GM10847 (cell line): Measurements from ENCODE around the gene CMTR2.

Experiments
- POLR2A ChIP-seq: IDR thresholded peaks from 2 replicates; pipeline ENCODE4 v1.6.1; 2011; ENCODE audit not compliant: insufficient read length; ENCODE audit errors: extremely low read depth

CMTR2 gene

GRCh38 chr16:71283612-71284011 lies 5.6 kb downstream of the CMTR2 start:
- TF ChIP-seq POLR2A: no peak

DNA sequence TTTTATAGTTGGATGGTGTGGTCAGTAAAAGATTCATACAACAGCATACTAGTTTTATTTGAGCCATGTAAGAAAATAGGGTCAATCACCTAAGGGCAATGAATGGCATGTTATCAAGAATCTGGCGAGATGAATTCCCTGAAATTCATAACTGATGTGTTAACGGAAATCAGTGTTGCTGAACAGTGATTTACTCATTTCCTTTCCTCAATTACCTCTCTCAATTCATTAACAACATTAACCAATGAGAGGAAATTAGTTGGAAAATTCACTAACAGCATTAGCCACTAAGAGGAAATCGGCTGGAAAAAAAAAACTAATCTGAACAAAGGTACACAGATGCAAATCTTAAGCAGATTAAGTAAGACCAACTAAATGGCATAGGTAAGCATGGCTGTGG lies 6.3 kb downstream of the CMTR2 start:
- no peak for TF ChIP-seq POLR2A

- TF ChIP-seq POLR2A: no peak
Observed at GRCh38 chr16:71276589-71277334, 12.4 kb downstream of the CMTR2 start.

GRCh38 chr16:71273384-71273783 lies 15.8 kb downstream of the CMTR2 start:
- no peak for TF ChIP-seq POLR2A

GRCh38 chr16:71264299-71264698 lies 24.9 kb downstream of the CMTR2 start:
- TF ChIP-seq POLR2A: no peak

DNA sequence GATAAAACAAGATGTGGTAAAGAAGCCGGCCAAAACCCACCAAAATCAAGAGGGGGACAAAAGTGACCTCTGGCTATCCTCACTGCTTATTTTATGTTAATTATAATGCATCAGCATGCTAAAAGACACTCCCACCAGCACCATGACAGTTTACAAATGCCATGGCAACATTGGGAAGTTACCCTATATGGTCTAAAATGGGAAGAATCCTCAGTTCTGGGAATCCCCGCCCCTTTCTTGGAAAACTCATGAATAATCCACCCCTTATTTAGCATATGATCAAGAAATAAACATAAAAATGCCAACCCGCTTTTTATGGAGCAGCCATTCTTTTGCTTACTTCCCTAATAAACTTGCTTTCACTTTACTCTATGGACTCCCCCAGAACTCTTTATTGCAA lies 25.6 kb downstream of the CMTR2 start:
- no peak for TF ChIP-seq POLR2A

- no peak for TF ChIP-seq POLR2A
Observed at GRCh38 chr16:71262391-71262790, 26.8 kb downstream of the CMTR2 start.

- TF ChIP-seq POLR2A: no peak
Observed at GRCh38 chr16:71260995-71261394, 28.2 kb downstream of the CMTR2 start.

DNA sequence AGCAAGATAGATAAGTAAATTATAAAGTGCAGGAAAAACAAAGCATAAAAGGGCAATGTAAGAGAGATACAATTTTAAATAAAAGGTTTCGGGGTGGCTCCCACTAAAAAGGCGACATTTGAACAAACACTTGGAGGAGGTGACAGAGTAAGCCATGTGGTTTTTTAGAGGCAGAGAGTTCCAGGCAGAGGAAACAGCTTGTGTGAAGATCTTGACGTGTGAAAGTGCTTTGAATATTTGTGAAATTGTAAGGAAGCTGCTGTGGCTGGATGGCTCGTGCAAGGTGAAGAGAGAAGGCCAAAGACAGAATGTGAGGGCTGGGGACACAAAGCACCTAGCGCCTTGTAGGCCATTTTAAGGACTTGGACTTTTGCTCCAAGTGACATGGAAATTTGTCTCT lies 30.1 kb downstream of the CMTR2 start:
- no peak for TF ChIP-seq POLR2A

- no peak for TF ChIP-seq POLR2A
Observed at GRCh38 chr16:71258372-71258771, 30.8 kb downstream of the CMTR2 start.

- TF ChIP-seq POLR2A: no peak
Observed at GRCh38 chr16:71257768-71258167, 31.4 kb downstream of the CMTR2 start.

DNA sequence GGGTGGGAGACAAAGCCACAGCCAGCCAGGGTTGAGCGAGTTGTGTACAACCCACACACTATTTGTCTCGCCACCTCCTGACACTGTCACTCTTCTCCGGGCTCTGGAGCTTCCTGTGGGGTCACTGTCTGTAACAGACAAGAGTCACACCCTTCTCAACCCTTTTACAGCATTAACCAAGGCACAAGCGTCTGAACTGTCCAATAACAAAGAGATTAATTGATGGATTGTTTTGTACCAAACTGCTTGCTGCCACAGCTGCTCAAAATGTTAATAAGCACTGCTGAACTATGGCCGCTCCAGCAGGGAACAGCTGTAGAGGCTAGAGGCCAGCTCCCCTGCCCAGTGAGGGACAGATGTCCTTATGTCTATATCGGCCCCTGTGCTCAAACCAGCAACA lies 33.5 kb downstream of the CMTR2 start:
- TF ChIP-seq POLR2A: no peak

- no peak for TF ChIP-seq POLR2A
Observed at GRCh38 chr16:71254832-71255525, 34.2 kb downstream of the CMTR2 start.

- TF ChIP-seq POLR2A: no peak
Observed at GRCh38 chr16:71250461-71251235, 38.6 kb downstream of the CMTR2 start.

DNA sequence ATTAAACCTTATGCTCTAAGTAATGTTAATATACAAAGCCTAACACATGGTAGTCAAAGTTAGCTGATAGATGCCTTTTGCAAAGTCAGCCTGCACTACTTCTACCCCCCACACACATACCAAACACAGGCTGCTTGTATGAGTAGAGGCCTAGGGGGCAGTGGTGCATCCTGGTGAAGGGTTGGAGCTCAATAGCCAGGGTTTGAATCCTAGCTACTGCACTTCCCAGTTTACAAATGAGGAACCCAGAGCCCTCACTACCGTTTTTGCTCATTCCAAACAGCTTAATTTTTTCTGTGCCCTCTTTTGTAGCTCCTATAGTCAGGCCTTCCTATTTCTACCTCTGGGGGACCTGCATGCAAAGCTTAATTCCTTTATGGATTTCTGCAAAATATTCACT lies 39.8 kb downstream of the CMTR2 start:
- no peak for TF ChIP-seq POLR2A

DNA sequence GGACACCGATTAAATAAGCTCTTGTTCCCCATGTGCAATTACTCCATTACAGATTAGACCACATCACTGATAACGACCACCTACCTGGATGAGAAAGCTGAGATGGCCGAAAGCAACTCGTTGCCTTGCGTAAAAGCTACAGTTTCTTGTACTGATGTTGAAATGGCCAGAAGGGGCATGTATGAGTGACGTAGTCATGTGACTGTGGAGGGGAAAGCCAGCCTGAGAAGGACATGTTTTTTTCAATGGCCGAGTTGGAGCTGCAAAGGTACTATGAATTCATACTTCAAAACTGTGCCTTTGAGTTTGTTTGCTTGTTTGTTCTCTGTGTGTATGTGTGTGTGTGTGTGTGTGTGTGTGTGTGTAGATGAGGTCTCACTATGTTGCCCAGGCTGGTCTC lies 41.7 kb downstream of the CMTR2 start:
- TF ChIP-seq POLR2A: no peak

- no peak for TF ChIP-seq POLR2A
Observed at GRCh38 chr16:71246309-71246708, 42.9 kb downstream of the CMTR2 start.

GRCh38 chr16:71244521-71244920 lies 44.7 kb downstream of the CMTR2 start:
- no peak for TF ChIP-seq POLR2A
